GM21737 (cell line): ENCODE data around the gene USP2.

Experiments
- ATAC-seq: cut with Tn5 transposase; IDR thresholded peaks from one replicate; pipeline ENCODE4 v1.9.1; 2021; ENCODE audit warnings: mild to moderate bottlenecking, moderate library complexity; ENCODE audit not compliant: unreplicated experiment

The USP2 gene

DNA sequence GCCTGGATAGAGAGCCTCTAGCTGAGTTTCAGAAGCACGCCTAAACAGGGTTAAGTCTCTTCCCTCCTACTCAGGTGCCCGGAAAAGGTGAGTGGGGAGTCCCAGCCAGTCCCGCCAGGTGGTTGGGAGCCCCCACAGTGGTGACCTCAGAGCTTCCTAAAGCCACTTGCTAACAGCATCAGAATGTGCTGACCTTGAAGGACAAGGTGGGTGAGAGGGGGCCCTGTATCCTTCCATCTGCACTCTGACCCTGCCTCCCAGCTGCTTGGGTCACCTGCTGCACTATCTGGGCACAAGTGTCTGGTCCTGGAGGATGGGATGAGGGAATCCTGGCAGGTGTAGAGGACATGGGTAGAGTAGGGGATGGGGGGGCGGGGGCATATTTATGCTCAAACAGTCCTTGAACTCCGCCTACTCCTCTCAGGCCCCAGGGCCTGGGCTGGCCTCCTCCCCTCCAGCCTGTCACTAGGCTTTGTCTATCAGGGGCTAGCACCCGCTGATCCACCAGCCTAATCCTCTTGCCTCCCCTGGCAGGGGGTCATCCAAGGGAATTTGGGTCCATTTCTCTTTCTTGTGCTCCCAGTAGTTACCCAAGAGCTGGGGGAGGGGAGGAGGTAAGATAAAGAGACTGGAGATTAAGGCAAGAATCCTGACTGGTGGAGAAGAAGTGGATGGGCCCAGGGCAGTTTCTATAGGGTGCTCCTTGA lies 3.4 kb downstream of the USP2 start:
- no peak for ATAC-seq

DNA sequence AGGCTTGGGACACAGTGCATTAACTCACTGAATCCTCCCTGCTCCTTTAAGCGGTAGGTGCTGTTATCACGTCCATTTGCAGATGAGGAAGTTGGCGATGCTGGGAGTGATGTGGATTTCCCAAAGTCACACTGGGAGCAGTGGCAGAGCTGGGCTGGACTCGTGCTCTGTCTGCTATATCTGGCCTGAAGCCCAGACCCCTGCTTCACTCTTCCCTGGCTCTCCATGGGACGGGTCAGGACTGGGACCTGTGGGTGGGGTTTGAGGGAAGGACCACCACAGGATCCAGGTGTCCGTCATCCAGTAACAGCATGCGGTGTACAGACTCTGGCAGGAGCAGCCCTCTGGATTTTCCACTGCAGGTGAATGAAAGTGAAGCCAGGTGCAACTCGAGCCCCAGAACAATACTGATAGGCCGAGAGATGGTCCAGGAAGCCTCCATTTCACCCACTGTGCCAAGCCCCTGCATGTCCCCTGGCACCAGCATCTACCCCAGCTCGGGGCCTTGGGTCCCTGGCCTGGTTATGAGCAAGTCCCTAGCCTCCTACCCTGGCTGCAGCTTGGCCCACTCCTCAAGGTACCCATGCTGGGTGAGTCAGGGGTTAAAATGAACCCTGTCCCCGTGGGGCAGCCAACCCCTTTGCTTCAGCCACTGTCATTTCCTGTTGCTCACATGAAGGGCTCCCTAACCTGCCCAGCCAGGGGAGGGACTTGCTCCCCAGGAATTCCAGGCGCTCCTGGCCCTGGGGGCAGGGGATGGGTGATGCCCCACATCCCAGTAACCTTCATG lies 4.2 kb downstream of the USP2 start:
- ATAC-seq = no peak

DNA sequence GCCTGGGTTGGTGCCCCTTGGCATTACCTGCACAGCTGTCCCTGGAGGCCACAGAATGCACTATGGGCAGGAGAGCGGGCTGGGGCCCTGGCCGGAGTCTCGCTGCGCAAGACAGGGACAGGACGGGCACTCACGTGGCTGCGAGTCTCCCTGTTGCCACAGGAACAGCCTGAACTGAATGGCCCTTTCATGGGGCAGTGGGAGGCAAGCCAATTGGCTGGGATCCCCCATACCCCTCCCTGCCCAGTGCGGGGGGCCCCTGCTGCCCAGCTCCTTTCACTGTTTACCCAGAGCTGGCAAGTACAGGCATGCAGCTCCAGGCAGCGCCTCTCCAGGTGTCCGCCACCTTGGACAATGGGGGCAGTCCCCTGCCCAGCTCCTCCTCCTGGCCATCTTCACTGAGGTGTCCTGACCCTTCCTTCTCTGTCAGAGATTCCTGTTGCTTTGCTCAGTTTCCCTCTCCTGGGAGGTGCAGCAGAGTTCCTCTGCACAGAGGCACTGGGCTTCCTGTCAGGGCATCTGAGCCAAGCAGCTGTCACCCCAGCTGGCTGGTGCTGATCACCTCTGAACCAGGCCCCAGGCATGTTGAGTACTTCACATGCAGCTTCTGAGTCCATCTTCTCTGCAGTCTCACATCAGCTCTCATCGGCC lies 5.2 kb downstream of the USP2 start:
- ATAC-seq = no peak

DNA sequence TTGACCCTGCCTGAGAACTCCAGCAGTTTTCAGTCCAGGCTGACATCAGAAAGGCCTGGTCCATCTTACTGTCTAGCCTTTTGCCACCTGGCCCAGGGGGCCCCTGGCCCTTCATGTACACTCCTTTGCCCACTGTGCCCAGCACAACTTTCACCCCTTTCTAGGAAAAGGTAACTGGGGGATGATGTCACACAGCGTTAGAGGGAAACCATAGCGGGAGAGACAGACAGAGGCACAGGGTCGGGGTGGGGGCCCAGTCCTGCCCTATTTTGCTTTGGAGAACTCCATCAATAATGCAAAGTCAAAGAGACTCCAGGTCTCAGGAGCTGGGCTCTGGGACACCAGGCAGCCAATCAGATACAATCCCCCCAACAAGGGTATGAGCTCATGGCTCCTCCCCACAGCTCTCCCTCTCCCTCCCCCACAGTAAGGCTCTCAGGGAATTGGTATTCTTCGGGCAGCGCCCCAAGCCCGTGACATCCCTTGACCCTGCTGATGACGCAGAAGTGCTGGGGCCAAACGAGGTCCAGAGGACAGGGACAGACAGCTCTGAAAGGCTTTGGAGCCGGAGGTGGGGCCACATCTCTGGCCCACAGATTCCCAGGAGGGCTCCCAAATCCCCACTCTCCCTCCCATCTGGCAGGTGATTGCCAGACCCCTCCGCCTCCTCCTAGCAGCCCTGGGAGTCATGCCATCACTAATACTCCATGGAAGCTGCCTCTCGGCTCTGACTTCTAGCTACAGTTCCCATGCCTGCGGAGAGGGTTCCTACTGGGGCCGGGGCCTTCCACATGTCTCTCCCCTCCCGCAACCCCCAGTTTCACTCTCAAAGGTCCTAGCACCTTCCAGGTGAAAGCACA lies 5.9 kb downstream of the USP2 start:
- ATAC-seq = no peak

DNA sequence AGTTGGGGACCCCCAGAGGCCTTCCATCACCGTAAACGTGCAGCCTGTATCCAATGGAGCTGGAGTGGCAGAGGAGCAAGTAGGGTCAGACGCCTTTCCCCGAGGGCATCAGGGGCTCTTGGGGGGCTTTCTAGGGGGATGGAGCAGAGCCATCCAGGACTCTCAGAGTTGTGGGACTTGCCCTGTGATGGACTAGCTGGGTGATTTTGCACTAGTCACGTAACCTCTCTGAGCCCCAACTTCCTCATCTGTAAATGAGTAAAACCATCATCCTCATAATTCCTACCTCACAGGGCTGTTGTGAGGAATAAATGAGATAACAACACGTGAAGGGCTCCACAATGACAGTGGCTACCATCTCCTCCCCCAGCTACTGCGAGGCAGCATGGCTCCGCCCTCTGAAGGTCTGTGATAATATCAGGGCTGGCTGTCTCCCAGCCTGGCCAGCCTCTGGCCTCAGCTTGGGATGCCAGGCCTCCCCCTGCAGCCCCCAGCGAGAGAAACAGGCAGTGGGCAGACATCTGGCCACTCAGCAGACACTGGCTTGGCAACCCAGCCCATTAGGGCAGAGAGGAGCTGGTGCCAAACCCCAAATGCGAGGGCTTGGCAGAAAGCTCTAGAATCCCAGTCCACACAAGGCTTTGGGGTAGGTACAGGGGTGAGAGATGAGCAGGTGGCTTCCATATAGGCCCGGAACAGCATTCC lies 6.7 kb downstream of the USP2 start:
- no peak for ATAC-seq

DNA sequence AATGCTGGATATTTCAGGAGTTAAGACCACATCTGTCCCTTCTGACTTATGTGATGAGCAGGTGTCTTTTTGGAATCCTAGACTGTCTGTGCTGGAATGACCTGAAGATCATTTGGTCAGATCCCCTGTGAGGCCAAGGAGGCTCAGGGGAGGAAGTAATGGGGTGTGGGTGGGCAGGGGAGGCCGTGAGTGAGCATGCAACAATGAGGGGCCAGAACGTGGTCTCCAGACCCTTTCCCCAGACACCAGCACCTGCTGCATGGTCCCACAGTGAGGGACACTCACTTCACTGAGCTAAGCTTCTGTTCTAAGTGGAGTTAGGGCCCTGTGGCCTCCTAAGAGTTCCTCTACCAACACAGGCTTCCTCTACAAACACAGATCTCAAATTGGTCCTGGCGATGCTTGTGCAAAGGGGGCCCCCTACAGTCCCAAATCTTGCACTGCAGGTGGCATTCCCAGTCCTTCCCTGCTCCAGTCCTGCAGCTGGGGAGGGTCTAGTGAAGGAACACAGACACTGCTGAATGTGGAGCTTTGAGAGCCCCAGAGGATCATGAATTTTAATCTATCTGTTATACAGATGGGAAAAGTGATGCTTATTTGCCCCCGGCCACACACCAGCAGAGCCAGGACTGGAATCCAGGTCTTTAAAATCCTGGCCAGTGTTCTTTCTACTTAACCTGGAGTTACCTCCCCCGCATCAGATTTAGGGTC lies 7.4 kb downstream of the USP2 start:
- ATAC-seq = no peak

DNA sequence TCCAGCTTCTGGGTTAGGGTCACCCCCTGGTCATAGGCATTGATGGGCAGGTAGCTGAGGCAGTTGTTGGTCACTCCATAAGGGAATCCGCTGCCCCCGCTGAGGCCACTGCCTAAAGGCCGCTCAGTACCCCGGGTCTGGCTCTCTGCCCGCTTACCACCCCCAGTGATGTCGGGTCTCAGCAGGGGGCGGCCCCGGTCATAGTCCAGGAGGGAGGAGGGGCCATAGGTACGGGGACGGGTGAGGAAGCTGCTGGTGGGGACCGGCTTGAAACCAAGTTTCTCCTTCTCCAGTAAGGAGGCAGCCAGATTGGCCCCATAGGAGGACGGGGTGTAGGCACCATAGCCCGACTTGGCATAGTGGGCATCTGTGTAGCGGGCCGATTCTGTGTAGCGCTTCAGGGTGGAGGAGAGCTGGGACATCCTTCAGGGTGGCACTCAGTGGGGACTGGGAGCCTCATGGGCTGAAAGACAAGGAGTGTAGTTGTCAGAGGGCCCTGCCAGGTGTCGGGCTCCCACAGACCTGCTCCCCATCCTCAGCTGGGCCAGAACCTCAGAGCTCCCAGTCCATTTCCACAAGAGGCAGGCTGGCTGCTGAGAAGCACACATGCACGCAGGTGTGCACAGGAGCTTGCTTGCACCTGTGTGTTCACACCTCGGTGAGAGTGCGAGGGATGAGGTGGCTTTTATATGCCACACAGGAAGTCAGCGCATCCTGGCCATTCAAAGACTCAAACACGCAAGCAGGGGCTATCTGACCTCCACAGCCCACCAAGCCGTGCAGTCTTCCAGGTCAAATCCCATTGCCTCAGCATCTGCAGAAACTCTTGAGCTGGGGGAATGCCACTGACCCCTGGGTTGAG lies 8.2 kb downstream of the USP2 start:
- no peak for ATAC-seq

DNA sequence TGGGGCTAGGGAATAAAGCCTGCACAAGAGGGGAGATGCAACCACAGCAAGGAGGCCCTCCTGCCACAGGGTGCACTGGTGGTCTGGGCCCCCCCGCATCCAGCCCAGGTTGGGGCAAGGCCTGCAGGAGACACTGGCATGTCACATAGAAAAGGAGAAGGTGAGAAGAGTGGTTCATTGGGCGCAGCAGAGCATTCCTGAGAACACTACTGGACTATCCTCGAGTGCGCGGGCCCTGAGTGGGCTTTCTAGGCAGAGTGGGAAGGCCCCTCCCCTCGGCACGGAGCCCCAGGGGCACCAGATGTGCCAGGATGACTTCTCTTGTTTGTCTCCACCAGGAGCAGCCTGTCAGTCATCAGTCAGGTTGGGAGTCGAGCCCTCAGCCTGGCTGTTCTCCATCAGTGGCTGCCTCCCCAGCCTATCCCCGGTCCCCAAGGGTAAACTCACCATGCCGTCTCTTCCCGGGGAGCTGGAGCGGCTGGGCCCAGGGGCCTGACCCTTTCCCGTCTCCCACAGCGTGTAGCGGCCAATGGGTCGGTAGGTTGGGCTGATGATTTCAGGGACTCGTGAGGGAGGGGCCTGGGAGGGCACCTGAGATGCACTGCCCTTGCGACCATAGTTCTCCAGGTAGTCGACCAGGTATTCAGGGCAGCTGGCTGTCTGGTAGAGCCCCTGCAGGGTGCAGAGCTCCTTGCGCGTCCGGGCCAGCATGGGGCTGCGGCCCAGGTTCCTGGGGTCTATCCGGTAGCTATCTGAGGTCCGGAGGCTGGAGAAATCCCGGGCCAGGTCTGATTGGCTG lies 9.0 kb downstream of the USP2 start:
- no peak for ATAC-seq

DNA sequence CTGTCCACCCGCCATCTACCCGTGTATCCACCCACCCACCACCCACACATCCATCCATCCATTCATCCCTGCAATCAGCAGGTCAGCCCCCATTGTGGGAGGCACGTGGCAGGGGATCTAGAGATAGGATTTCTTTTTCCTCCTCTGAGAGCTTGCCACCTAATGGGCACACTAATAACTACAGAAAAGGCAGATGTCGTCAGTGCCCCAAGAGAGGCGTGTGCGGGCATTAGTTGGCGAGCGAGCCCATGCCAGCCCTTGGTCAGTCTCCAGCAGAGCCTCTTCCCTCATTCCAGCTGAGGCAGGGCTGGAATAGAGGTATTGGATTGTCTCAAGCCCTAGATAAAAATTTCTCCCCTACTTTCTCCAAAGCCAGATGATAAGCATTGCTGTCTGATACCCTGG lies 9.7 kb downstream of the USP2 start:
- no peak for ATAC-seq

DNA sequence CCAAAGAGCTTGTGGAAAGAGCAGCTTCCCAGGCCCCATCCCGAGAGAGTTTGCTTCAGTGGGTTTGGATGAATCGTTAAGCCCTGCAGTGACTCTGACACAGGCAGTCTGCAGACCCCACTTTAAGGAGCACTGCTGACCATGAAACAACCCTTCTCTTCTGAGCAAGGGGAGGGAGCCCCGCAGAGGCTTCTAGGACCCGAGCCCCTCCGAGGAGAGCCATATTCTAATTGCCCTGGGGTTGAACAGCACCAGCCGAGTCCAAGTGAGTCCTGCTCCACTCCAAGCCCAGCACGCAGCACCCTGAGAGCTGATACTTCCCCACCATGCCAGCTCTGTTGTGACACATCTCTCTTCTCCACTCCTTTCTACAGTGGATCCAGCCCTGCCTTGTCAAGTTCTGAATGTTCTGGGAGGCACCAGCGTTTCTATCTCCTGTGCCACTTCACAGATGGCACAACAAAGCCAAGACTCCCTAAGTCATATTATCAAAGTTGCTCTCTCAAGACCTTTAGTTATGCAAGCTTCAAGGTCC lies 10.4 kb downstream of the USP2 start:
- ATAC-seq = no peak

DNA sequence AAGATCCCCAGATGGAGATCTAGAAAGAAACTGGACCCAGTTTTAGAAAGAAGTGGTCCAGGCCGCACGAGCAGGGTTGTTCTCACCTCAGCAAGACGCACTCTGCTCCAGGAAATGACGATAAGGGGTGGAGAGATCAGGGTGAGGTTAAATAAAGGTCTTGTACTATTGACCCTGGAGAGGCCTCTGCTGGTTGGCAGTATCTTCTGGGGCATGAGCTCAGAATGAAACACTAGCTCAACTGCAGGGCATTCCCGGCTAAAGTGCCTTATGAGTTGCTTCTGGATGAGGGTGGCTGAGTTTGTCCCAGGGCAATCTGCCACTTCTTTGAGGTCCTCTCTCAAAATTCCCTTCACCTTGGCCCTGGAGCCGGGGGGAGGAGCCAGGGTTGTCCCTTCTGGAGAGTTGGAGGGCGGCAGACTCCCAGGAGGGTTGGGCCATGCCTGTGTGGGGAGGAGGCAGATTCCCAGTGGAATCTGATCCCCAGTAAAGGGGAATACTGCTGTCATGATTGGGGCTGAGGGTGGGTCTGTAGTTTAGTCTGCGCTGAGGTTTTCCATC lies 10.9 kb downstream of the USP2 start:
- no peak for ATAC-seq

DNA sequence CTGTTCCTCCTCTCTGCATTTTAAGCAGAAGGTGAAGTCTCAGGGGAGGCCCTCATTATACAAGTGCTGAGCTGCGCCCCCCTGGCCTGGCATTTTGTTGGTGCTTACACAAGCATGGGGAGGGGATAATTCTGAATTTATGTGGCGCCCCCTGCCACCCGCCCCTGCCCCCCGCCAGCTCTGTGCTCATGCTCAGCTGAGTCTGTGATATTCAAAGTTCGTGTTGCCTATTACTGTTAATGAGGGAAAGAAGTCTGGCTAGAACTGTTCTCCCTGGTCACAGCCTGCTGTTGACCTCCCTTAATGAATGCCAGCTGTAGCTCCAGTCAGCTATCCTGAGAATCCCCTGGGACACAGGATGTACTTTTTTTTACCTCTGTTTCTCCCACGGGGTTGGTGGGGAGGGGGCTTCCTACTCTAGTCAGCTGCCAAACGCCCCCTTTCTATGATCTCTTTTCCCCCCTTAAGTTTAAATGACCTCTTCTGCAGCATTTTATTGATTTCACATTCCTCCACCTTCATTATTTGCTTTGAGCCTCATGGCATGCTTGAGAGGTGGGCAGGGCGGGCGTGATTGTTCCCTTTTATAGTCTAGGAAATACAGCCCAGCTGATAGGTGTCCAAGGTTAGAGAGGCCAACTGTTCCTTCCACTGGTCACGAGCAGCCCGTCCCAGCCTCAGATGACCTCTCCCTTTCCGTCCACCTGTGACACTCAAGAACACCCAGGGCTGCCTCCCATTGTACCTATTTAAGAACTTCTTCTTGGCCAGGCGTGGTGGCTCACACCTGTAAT lies 12.2 kb downstream of the USP2 start:
- ATAC-seq = no peak

DNA sequence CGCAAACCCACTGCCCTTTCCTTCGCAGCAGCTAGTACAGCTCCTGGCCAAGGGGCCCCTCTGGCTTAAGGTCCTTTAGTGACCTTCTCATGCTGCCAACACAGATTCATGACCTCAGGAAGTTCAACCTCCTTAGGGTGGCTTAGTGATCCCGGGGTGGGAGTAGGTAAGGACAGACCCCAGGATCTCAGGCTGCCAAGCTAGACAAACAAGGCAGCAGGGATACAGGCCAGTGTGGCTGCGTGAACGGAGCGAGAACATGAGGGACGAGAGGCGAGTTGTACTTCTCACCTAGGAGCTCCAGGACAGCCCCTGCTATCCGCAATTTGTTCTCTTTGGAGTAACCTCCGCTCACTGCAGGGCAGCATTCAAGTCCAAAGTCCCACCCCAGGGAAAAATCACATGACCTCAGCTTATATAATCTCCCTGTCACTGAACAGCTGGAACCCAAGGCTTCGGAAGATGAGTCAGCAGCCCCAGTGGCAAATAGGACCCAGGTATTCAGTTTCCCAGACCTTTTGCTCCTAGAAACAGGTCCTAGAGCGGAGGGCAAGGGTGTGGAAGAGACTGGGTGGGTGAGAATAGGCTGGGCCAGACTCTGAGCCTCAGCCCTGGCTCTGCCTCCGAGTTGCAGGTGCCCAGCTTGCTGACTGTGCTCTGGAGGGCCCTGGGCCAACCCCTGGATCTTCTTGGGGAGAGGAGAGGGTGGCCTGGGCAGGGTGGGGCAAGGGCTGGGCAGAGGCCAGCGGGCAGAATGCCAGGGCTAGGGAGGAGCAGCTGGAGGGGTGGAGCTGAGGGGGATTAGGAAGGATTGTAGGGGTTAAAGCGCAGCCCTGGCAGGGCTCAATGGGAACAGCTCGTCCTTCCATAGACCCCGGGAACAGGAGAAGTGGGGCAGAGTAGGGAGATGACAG lies 13.1 kb downstream of the USP2 start:
- ATAC-seq = no peak

DNA sequence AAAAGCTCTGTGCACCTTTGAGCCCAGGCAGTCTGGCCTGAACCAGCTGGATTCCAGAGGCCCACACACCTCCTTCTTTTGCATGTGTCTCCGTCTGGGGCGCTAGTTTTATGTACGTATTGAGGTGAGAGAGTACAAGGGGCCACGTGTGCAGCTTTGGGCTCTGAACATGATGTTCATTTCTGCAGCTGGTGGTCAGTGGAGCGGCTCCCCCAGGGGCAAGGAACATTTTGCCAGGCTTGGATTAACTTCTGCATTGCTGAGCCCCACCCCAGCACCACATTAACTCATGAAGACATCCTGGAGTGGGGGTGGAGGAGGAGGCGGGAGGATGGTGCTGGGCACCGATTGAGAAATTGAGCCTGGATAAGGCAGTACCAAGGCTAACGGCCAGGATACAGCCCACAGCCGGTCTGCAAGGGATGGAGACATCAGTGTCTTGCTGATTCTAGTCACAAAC lies 13.8 kb downstream of the USP2 start:
- no peak for ATAC-seq
